ENCODE data around the gene DHRSX. TPM values are rescaled to one million over a fixed set of nuclear protein-coding genes. Genes with fewer than 3 reads are reported as not detected.

Gene DHRSX
- total and polyA plus RNA-seq, 2 of the 13 experiments (the other 11 are each of a cell fraction or from before 2014, with no cell fraction given): 15.5 to 24.3 TPM

DNA sequence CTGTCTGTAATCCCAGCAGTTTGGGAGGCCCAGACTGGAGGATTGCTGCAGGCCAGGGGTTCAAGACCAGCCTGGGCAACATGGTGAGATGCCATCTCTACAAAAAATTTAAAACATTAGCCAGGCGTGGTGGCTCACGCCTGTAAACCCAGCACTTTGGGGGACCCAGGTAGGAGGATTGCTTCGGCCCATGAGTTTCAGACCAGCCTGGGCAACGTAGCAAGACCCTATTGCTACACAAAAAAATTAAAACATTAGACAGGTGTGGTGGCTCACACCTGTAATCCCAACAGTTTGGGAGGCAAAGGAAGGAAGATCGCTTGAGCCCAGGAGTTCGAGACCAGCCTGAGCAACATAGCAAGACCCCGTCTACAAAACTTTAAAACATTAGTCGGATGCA lies 1.3 kb downstream of the DHRSX start (continued):
- TF ChIP-seq CCDC6 (CRISPR knock-in tag; IDR thresholded peaks at IDR 0.05) (0 out of 2 replicates have a peak, but pooled peaks have one; percentile 9), ZNF121 (CRISPR knock-in tag; IDR thresholded peaks at IDR 0.05) (peak; percentile 90)

GRCh38 chrX:2498781-2499302 lies 1.9 kb downstream of the DHRSX start:
- Histone ChIP-seq H3K4me1 (ENCODE audit: insufficient read depth, low read length) (peaks cover 55% of the 10 kb centered on the region), H3K27me3 (ENCODE audit: control insufficient read depth in 1 of 2, insufficient read depth in 2 of 2, low read length in 2 of 2) (no peaks in the 10 kb centered on the region; a peak in 1 of 5 replicates), H4K20me1 (ENCODE audit: insufficient read depth, low read length) (no peaks in the 10 kb centered on the region), H3K9me3 (ENCODE audit: low read length) (no peaks in the 10 kb centered on the region), H3K27ac (ENCODE audit: extremely low read length, insufficient read depth, low read length) (peak overlapping the region; percentile 92), H3K9ac (ENCODE audit: insufficient read depth, low read depth, low read length) (peak overlapping the region; percentile 89), H2AFZ (ENCODE audit: low read length) (no peak overlapping the region), H3K79me2 (ENCODE audit: insufficient read depth, low read length) (peaks cover 52% of the 10 kb centered on the region), H3K4me2 (ENCODE audit: low read depth, low read length) (peak overlapping the region; percentile 87), H3K36me3 (replicated peaks in 1 of 2; ENCODE audit: control insufficient read depth in 1 of 2, insufficient read depth in 2 of 2, low read length in 2 of 2) (peaks cover 2 to 4% of the 10 kb centered on the region in 2 experiments; a peak in 2 of 5 replicates), H3K4me3 (replicated peaks in 1 of 3; ENCODE audit: insufficient read depth in 1 of 3, low read depth in 2 of 3, low read length in 3 of 3) (peak overlapping the region; percentile 87 to 99 (median 91))
- DNase-seq (ENCODE audit: low spot score) (peak; percentile 65), FAIRE-seq (no peak), ATAC-seq (peak; percentile 47)
- TSS peak; percentile 91 for BruUV-seq (replicated peaks)
- CTCF ChIA-PET (ENCODE audit: low intra/inter-chr PET ratio, low total read pairs): no interaction called here
- in situ Hi-C loops (cut with HindIII; ENCODE audit: extremely low pct_ligation_motif_present, low pct_unique_long_range_greater_than_20kb): no loop called here
- intact Hi-C loops (cut with micrococcal nuclease; ENCODE audit: unreplicated experiment): loop anchor here (5.0 kb wide), 1 partner anchor 97 kb away; no protein-coding TSS in a partner anchor
- POLR2A ChIA-PET: no interaction called here
- 0% methylated on average over 10 of the region's 10 CpGs for WGBS (ENCODE audit: low lambda C conversion rate)
- TF ChIP-seq TOPORS (CRISPR knock-in tag; IDR thresholded peaks at IDR 0.05): no peak
- TF ChIP-seq SPEN (CRISPR knock-in tag; IDR thresholded peaks at IDR 0.05; ENCODE audit: low read depth): 0 out of 2 replicates have a peak, but pooled peaks have one; percentile 11
- TF ChIP-seq HDAC1 (CRISPR knock-in tag; IDR thresholded peaks at IDR 0.05): peak; percentile 8; the same call in 1 of the 2 replicates
- TF ChIP-seq, protein P1, sequence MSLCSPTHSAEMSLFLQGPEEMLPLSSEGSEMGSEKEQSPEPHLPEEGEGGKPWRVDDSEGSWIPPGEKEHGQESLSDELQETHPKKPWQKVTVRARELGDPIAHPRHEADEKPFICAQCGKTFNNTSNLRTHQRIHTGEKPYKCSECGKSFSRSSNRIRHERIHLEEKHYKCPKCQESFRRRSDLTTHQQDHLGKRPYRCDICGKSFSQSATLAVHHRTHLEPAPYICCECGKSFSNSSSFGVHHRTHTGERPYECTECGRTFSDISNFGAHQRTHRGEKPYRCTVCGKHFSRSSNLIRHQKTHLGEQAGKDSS (CRISPR knock-in tag; IDR thresholded peaks at IDR 0.05; ENCODE audit: borderline replicate concordance, low read depth): peak; percentile 28; the same call in 1 of the 2 replicates
- 0 out of 2 replicates have a peak, but pooled peaks have one; percentile 32 for TF ChIP-seq BRF2 (CRISPR knock-in tag; IDR thresholded peaks at IDR 0.05)
- no peak for TF ChIP-seq PHF5A (CRISPR knock-in tag; IDR thresholded peaks at IDR 0.05; ENCODE audit: low read depth, unreplicated experiment)
- no peak for TF ChIP-seq ZNF432 (CRISPR knock-in tag; IDR thresholded peaks at IDR 0.05; ENCODE audit: borderline replicate concordance)
- TF ChIP-seq, protein P2, sequence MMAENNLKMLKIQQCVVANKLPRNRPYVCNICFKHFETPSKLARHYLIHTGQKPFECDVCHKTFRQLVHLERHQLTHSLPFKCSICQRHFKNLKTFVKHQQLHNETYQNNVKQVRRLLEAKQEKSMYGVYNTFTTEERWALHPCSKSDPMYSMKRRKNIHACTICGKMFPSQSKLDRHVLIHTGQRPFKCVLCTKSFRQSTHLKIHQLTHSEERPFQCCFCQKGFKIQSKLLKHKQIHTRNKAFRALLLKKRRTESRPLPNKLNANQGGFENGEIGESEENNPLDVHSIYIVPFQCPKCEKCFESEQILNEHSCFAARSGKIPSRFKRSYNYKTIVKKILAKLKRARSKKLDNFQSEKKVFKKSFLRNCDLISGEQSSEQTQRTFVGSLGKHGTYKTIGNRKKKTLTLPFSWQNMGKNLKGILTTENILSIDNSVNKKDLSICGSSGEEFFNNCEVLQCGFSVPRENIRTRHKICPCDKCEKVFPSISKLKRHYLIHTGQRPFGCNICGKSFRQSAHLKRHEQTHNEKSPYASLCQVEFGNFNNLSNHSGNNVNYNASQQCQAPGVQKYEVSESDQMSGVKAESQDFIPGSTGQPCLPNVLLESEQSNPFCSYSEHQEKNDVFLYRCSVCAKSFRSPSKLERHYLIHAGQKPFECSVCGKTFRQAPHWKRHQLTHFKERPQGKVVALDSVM (CRISPR knock-in tag; IDR thresholded peaks at IDR 0.05): no peak
- peak; percentile 42; the same call in 1 of the 2 replicates for TF ChIP-seq CEBPB (IDR thresholded peaks at IDR 0.05; ENCODE audit: borderline replicate concordance, low read depth, low read length)
- TF ChIP-seq POLR2A (IDR thresholded peaks at IDR 0.05; ENCODE audit: insufficient read depth in 1 of 2, low read depth in 2 of 2, low read length in 2 of 2): 0 out of 4 replicates have a peak, but pooled peaks of 1 of the 2 experiments have one; percentile 18
- no peak for TF ChIP-seq CAMTA2 (CRISPR knock-in tag; IDR thresholded peaks at IDR 0.05; ENCODE audit: borderline replicate concordance)
- peak; percentile 32; the same call in 1 of the 2 replicates for TF ChIP-seq SALL1 (CRISPR knock-in tag; IDR thresholded peaks at IDR 0.05)
- peak; percentile 34; the same call in 1 of the 2 replicates for TF ChIP-seq CEBPG (CRISPR knock-in tag; IDR thresholded peaks at IDR 0.05)
- TF ChIP-seq ZNF235 (CRISPR knock-in tag; IDR thresholded peaks at IDR 0.05; ENCODE audit: borderline replicate concordance): no peak
- TF ChIP-seq ZNF558 (CRISPR knock-in tag; IDR thresholded peaks at IDR 0.05; ENCODE audit: borderline replicate concordance): 0 out of 2 replicates have a peak, but pooled peaks have one; percentile 39
- TF ChIP-seq ZMYM4 (CRISPR knock-in tag; IDR thresholded peaks at IDR 0.05): no peak
- no peak for TF ChIP-seq ZSCAN9 (CRISPR knock-in tag; IDR thresholded peaks at IDR 0.05; ENCODE audit: borderline replicate concordance)
- TF ChIP-seq AHR (CRISPR knock-in tag; IDR thresholded peaks at IDR 0.05): no peak
- no peak for TF ChIP-seq BORCS8-MEF2B (CRISPR knock-in tag; IDR thresholded peaks at IDR 0.05)

Measured in HepG2 (cell line).